ENCODE results near the gene TMEM179.

- TF ChIP-seq, protein P1, sequence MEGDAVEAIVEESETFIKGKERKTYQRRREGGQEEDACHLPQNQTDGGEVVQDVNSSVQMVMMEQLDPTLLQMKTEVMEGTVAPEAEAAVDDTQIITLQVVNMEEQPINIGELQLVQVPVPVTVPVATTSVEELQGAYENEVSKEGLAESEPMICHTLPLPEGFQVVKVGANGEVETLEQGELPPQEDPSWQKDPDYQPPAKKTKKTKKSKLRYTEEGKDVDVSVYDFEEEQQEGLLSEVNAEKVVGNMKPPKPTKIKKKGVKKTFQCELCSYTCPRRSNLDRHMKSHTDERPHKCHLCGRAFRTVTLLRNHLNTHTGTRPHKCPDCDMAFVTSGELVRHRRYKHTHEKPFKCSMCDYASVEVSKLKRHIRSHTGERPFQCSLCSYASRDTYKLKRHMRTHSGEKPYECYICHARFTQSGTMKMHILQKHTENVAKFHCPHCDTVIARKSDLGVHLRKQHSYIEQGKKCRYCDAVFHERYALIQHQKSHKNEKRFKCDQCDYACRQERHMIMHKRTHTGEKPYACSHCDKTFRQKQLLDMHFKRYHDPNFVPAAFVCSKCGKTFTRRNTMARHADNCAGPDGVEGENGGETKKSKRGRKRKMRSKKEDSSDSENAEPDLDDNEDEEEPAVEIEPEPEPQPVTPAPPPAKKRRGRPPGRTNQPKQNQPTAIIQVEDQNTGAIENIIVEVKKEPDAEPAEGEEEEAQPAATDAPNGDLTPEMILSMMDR (IDR thresholded peaks at IDR 0.05): no peak
- TF ChIP-seq POLR2A (IDR thresholded peaks at IDR 0.05): no peak
These were observed 38.7 kb upstream of the TMEM179 start for GRCh38 chr14:104643306-104643705.
